Amygdala (tissue), 56 donors: ENCODE results near the gene OGA.
"Not testable (repeated sequence)": the region's sequence is repeated elsewhere in the genome, so short reads cannot be mapped to it uniquely, and the experiment has no call there.

Source experiments
- DNase-seq, 56 donors: peaks; one replicate each; lab custom pipeline; 2025; lab: John Stamatoyannopoulos, UW

Gene OGA

DNA sequence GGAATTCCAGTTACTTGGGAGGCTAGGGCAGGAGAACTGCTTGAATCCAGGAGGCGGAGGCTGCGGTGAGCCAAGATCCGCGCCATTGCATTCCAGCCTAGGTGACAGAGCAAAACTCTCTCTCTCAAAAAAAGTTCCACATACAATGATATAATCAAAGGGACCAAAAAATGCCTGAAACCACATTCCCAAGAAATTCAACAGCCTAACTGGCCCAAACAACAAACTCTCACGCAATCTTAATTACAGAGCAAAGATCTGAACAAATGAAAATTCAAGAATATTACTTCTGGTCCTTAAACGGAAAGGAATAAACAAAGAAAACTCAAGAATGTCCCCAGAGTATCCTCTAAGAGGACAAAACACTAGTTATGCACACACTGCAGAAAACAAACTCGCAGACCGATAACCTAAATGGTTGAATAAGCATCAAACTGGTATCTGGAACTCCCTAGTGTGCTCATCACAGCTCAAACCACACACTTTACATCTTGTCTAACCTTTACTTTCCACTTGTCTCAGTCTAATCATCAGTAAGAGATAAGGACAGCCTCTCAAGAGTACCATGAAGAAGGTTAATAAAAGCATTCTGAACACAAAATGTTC lies 3.7 kb downstream of the OGA start:
- no peak for DNase-seq

DNA sequence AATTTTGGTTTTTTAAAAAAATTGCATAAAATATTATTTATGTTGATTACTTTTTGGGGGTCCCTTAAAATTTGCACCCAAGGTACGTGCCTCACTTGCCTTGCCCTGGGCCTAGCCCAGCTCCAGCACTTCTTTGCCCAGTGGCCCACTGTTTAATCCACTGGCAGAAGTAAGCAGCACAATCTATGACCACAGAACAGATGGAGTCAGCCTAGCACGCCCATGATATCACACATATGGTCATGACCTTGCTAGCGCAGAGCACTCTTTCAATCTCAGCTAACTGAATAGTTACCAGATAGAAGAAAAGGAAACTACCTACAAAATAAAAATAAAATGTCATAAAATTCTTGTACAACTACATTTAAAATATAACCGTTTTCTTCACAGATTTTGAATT lies 5.6 kb downstream of the OGA start:
- DNase-seq, result no peak

DNA sequence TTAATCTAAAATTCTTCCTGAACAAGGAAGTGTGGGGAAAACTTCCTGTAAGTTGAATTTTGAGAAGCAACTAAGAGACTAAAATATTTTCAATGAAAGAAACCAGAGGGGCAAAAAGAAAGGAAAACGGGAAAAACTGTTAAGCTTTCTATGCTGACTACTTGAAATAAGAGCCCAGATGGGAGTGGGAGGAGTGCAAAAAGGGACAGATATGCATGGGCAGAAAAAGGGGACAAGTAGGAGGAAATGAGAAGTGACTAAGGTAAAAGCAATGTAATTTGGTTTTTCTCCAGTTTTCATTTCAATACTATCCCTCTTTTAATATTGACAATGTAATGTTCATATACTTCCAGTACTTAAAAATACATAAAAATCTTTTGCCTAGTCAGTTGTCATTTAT lies 11.1 kb downstream of the OGA start:
- DNase-seq, result peak in 2 of 56 donors; percentile 15 to 20

DNA sequence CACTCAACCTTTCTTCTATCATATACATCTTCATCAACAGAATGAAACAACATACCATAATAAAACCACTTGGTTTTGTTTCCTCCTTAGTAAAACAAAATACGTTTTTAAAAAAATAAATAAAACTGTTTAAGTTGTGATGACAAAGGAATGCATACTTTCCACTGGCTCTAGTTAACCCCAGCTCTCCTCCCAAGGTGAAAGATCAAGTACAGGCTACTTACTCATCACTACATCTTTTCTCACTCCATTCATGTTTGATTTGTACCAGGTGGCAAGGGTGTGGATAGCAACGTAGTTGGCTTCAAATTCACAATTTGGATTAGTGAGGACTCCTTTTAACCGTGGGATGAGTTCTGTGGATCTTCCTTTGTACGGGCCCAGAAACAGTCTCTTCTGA lies 14.7 kb downstream of the OGA start:
- no peak for DNase-seq

DNA sequence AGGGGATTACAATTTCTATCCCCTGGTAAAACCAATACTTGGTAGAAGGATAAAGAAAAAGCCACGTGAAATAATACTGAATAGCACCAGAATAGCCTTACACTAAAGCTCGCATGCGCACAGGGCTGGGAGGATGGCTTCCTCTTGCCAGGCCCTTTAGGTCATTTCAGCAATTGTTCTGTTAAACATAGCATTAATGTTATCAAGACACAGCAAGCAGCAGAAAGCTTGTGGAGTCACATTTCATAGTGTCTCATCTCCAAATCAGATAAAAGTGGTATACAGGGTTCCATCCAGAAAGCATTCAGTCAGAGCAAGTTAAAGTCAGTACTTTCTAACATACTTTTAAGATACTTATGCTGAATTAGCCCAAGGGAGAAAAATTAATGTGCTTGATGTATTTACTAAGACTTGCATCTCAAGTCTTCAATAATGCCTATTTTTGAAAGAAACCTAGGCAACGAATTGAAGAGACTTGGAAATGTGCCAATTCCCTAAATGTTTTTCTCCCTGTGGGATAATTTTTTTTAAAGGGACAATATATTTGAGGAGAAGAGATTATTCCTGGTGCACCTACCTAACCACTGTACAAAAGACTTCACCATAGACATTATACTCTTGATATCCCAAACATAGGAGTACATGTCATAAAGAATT lies 20.7 kb downstream of the OGA start:
- no peak for DNase-seq

DNA sequence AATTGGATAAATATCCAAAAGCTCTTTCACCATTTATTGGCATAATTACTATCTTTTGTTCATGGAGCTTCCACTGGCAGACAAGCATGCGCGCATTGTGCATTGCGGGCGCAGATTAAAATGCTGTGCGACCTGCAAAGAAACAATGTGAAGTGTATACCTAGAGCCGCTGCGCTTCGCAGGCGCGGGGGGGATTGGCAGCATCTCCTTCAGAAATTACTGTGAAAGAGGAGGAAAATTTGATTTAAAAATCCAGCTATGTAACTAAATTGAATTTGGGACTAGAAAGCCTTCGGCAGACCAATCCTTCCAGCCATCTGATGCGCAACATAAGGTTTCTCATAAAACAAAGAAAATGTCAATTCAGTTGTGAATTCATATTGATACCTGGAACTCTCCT lies 24.7 kb downstream of the OGA start:
- DNase-seq, result no peak

DNA sequence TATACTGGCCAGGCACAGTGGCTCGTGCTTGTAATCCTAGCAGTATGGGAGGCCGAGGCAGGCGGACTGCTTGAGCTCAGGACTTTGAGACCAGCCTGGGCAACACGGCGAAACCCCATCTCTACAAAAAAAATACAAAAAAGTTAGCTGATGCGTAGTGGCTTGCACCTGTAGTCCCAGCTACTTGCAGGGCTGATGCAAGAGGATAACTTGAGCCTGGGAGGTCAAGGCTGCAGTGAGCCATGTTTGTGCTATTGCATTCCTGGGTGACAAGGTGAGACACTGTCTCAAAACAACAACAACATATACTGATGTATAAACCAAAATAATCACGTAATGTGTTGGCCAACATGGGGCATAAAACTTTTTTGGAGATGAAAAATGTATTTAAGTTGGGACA lies 28.6 kb downstream of the OGA start:
- no peak for DNase-seq

DNA sequence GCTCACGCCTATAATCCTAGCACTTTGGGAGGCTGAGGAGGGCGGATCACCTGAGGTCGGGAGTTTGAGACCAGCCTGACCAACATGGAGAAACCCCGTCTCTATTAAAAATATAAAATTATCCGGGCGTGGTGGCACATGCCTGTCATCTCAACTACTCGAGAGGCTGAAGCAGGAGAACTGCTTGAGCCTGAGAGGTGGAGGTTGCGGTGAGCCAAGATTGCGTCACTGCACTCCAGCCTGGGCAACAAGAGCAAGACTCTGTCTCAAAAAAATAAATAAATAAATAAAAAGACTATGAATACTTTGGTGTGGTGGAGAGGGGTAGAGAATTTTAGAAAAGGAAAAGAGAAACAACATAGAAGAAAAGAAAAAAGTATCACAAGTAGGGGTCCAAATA lies 29.0 kb downstream of the OGA start:
- not testable (repeated sequence) for DNase-seq

DNA sequence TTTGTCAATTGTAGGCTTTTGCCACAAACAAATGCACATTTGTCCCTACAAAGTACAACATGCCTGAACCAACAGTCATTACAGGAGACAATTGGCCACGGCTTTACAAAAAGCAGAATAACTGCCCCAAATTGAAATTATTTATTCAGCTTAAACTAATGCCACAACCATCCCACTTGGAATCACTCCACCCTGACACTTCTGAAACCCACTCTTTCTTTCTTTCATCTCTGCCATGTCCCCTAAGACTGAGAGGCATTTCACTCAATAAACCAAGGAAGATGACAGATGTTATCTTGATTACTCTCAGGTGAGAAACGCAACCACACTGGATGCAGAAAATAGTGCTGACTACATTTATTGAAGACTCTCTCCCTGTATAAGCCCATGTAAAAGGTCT lies 32.4 kb downstream of the OGA start:
- DNase-seq, result no peak

DNA sequence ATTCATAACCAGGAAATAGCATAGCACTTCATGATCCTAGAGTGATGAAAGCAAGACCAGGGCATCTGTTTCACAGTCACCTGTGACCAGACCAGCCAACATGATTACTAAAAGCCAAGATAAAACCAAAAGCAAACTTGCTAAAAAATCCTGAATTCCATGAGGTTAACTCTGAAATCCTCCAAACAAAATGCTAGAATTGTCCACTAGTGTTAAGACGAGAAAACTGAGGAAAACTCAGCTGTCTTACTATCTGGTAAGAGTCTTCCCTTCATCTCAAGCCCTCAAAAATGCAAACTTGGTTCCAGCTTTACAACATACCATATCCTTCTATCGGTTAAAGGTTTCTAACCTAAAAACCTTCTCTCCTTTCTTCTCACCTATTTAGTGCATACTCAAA lies 33.7 kb downstream of the OGA start:
- no peak for DNase-seq

DNA sequence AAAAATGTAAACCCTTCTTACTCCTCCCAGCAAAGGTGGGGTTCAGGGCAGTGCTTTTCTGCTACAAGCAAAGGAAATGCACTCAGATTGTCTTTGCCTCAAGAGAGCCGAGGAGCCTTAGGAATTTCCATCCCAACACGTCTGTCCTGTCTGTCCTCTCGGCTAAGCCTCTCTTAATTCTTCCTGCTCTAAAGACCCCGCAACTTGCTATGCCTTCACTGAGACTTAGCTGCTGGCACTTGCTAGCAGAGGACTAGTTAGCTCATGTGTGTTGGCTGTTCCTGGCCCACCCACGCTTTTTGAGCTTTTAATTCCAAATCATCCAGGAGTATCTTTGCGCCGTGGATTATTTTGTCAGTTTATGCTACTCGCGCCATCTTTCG lies 34.5 kb downstream of the OGA start:
- no peak for DNase-seq

DNA sequence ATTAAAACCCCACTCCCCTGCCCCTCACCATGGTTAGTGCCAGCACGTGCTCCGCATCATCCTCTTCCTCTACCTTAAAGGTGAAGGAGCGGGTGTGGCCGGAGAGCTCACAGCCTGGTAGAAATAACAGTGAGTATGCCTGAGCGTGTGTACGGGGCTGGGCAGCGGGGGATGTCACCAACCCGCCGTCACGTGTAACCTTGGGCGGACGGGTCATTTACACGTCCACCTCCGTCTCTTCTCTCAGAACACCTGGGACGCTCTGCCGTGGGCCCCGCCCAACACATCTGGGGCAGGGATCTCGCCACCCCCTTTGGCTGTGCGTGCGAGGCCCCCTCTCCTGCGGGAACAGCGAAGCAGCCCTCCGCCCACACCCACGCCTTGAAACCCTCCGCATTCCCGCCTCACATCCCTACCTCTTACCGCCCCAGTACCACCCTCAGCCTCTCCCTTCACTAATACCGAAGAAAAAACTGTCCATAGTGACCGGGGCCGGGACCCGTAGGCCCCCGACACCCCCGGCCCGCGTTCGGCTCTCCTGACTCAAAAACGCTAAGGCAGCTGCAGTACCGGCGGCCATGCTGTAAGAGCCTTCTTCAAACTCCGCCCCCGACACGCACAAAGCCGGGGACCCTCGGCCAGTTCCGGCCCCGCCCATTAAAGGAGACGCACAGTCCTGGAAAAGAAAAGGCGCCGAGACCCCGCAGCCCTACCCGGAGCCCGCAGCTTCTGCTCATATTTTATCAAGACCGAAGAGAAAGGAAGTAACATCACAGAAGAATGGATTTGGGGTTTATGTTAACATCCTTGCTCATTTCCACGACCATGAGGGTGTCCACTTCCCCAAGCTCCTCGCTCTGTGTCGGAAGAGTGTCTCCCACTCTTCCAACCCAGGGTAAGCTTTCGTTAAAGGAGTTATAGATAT lies 35.2 kb downstream of the OGA start, which contains the start of gene NPM3:
Gene NPM3 (minus strand): TSS at position 636 of the 925 bp plus-strand sequence. CDS start 56 bp downstream, at position 580.
- peak in 55 of 56 donors; percentile 8 to 84 (median 58) for DNase-seq

DNA sequence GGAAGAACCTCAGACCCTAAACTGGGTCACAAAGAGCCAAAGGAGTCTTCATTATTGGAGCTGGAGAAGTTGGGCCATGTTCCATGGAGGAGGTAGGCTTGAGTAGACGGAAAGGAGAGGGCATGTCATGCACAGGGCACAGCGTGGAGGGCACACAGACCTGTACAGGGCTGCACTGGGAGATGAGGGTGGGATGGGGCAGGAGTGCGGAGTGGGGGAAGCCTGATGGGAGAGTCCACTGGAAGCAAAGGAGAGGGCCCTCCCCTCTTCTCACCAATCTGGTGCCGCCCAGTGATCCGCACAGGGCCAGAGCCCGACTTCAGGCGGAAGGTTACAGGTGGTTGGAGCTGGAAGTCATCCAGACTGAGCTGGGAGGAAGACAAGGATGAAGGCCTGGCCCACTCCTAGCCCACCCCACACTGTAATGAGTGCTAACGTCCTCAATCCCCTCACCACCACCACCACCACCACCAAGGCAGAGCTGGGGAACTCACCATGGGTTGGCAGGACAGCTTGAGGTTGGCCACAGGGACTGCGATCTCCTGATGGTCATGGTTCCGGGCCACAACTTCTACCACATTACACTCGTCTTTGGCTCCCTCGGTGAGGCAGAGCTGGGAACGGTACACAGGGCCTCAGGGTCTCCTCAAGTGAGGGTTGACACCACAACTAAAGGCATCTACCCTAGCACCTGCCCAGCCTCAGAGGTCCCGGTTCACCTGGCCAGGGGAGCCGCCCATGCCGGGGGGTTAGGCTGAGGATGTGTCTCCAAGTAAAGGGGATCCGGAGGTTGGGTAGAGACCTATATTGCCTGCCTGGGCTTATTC lies 36.0 kb downstream of the OGA start:
- DNase-seq, result no peak

DNA sequence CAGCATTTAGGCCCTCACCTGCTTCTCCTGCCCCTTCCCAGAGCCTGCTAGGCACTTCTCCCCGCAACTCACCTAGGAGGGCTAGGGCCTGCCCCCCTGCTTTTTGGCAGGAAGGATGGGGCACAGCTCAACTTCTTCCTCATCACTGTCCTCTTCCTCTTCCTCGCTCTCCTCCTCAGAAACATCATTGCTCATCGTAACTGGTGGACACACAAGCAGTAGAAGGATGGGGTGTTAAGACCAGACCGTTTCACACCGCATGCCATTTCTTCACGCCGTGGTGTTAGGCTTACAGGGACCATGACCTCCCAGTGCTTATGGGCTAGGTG lies 36.6 kb downstream of the OGA start:
- DNase-seq, result no peak

DNA sequence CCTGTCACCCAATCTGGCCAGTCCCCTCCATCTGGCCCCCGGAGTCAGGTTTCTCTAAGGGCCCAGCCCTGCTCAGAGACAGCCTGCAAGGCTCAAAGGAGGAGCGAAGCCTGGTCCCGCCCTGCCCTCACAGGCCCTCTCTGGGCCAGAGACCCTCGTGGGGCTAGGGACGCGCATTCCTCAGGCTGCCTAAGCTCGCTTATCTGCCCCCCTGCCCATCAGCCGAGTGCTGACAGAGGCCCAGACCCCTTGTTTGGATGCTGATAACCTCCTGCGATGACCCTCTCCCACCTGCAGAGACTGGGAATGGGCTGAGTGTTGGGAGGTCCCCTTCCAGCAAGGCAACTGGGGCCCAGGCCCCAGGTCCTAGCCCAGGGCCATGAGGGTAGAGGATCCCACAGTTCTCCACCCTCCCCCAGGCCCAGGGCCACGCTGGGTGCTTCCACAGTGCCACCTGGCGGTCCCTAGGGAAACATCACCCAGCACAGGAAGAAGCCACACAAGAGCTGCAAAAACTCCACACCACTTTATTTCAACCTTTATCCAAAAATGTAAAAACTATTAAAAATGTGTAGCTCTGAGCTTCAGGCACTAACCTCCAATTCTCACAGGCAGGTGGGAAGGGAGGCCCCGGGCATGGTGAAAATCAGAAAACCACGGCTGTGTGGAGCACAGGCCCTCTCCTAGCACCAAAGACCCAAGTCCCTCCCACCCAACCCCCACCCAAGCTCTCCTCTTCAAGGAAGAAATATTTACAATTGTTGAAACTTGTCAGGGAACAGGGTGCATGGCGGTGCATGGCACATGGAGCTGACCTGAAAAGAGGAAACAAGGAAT lies 37.2 kb downstream of the OGA start:
- DNase-seq, result peak in 42 of 56 donors; percentile 8 to 73 (median 30)

DNA sequence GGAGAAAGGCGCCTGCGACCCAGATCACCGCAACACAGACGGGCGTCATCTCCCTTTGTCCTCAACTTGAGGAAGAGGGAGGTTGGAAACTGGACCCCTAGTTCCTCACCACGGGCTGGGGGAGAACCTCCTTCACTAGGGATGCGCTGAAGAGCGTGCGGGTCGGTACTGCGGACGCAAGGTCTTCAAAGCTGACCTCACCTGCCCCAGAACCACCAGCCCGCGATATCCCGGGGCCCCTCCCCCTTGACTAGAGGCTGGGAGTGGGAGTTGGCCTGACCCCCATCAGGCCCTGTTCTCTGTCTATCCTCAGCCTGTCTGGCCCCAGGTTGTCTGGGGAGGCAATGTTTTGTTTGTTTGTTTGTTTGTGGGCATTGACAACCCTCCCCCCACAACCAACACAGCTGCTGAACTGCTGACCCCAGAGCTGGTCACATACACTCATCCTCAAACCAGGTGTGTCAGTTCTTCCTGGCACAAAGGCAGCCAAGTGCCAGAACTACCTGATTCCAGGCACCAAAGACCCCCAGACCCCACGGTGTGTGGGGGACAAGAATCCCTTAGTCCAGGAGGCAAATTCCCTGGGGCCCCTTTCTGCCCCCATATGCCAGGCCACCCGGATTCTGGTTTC lies 37.9 kb downstream of the OGA start:
- DNase-seq, result no peak

DNA sequence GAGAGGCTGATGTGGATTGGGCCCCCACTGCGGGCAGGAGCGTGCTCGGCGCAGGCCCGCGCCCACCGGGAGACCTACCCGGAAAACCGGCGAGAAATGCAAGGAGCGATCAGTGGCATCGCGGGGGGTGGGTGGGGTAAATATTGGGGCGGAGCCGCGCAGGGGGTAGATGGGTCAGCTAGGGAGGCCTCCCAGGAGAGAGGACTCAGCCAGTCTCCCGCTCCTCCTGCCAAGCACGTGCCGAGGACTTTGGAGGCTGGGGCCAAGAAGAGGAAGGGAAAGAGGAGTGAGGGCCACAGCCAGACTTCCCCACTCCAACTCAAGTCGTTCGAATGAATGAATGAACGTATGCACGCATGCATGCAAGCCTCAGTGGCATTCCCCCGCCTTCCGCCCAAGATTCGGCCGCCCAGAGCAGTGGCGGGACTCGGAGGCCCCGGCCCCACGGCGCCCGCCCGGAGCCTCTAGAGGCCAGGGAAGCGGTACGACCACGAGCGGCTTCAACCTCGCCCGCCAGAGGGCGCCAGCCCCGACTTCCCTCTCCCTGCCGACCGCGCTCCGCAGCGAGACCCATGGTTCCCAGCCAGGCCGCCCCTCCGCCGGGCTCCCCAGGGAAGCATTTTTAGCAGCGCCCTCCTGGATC lies 38.6 kb downstream of the OGA start:
- DNase-seq, result peak in 46 of 56 donors; percentile 8 to 84 (median 41)

DNA sequence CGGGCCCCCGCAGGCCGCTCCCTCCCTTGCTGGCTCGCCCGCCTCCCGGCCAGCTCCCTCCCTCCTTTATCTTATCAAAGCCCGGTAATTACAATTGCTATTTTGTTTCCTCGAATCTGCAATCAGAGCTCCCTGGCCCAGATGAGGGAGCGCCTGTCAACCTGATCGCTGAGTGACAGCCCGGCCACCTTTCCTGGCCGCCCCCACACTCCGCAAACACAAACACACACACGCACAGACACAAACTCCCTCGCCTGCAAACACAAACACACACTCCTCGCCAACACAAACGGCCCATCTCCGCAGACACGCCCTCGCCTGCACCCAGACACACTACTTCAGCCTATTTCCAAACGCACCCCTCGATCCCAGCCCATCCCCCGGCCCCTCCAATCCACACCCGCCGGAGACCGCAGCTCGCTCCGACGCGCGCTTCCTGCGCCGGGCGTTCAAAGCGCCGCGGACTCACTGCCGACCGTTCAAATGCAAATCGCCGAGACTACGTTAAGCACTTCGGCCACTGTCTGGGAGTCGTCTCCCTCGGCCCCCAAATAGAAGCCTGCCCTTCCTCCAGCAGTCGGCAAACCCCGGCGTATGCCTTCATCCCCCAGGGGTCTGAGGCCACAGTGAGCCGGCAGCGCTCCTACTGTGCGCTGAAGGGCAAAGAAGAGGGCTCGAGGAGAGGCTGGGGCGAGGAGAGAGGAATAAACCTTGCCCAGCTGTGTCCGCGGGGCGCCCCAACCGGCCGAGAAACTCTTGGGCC lies 39.3 kb downstream of the OGA start:
- DNase-seq, result no peak
